Activated T-helper 1 cell treated with anti-CD3 and anti-CD28 coated beads, Interleukin-12 subunit alpha, Interleukin-12 subunit beta, Interleukin-2, Interleukin-4 antibody, amounts not matched to agents 30 ng/mL and 10 ng/mL and 1 ng/mL, durations not matched to agents 14 hours and 24 hours and 36 hours (primary cell): ENCODE measurements around the gene SLC13A5. TPM values are rescaled to one million over a fixed set of nuclear protein-coding genes. Genes with fewer than 3 reads are reported as not detected.

Source experiments
- DNase-seq: peaks from one replicate; pipeline ENCODE4 v3.0.0; 2021; ENCODE audit warnings: low spot score
- H3K27ac Mint-ChIP-seq: one replicate; pipeline ENCODE4 v1.8.0; 2021; ENCODE audit warnings: mild to moderate bottlenecking, mixed read lengths
- H3K27me3 Mint-ChIP-seq: one replicate; pipeline ENCODE4 v1.8.0; 2022; ENCODE audit warnings: mild to moderate bottlenecking, moderate library complexity, mixed read lengths; ENCODE audit not compliant: insufficient read depth
- H3K36me3 Mint-ChIP-seq: one replicate; pipeline ENCODE4 v1.8.0; 2021; ENCODE audit warnings: low read depth, mixed read lengths
- H3K4me1 Mint-ChIP-seq: one replicate; pipeline ENCODE4 v1.8.0; 2021; ENCODE audit warnings: low read depth, mixed read lengths
- H3K4me3 Mint-ChIP-seq: one replicate; pipeline ENCODE4 v1.8.0; 2021; ENCODE audit warnings: mild to moderate bottlenecking, moderate library complexity, mixed read lengths
- H3K9me3 Mint-ChIP-seq: one replicate; pipeline ENCODE4 v1.8.0; 2021; ENCODE audit warnings: mixed read lengths
- intact Hi-C: fragments of 100-400 bp; cut with micrococcal nuclease; formaldehyde crosslinking; loops from one replicate; pipeline ENCODE4 v1.15.1; 2024
- total RNA-seq: library from RNA; stranded (reverse); gene quantifications from 2 replicates; pipeline ENCODE4 v1.2.3, GENCODE V29; 2022

SLC13A5 gene
- total RNA-seq, 1 donor from 2014 or later = not detected

GRCh38 chr17:6729531-6729930 is 16.4 kb upstream of the SLC13A5 start:
- Mint-ChIP-seq H3K27ac (no peak overlapping the region), H3K36me3 (no peaks in the 10 kb centered on the region), H3K4me3 (no peak overlapping the region), H3K9me3 (no peaks in the 10 kb centered on the region), H3K27me3 (peaks cover 15% of the 10 kb centered on the region), H3K4me1 (no peaks in the 10 kb centered on the region)
- no peak for DNase-seq
- intact Hi-C loops = no loop called here

- DNase-seq = no peak
- Mint-ChIP-seq H3K27ac (no peak overlapping the region), H3K4me1 (no peaks in the 10 kb centered on the region), H3K9me3 (no peaks in the 10 kb centered on the region), H3K4me3 (no peak overlapping the region), H3K27me3 (peaks cover 18% of the 10 kb centered on the region), H3K36me3 (no peaks in the 10 kb centered on the region)
- intact Hi-C loops = no loop called here
These were observed 10.8 kb upstream of the SLC13A5 start for GRCh38 chr17:6724009-6724408.

GRCh38 chr17:6721744-6722143 is 8.6 kb upstream of the SLC13A5 start:
- H3K4me3 Mint-ChIP-seq = no peak overlapping the region
- no peak overlapping the region for H3K27ac Mint-ChIP-seq
- H3K9me3 Mint-ChIP-seq = no peaks in the 10 kb centered on the region
- H3K27me3 Mint-ChIP-seq = peaks cover 20% of the 10 kb centered on the region
- no peaks in the 10 kb centered on the region for H3K36me3 Mint-ChIP-seq
- no peaks in the 10 kb centered on the region for H3K4me1 Mint-ChIP-seq
- intact Hi-C loops = no loop called here
- no peak for DNase-seq

- Mint-ChIP-seq H3K4me3 (no peak overlapping the region), H3K36me3 (peaks cover 3% of the 10 kb centered on the region), H3K27me3 (peaks cover 48% of the 10 kb centered on the region), H3K9me3 (no peaks in the 10 kb centered on the region), H3K4me1 (no peaks in the 10 kb centered on the region), H3K27ac (no peak overlapping the region)
- no peak for DNase-seq
- intact Hi-C loops = no loop called here
These were observed 3.6 kb upstream of the SLC13A5 start for GRCh38 chr17:6716736-6717135.

GRCh38 chr17:6714315-6714874 is 1.2 kb upstream of the SLC13A5 start:
- peaks cover 3% of the 10 kb centered on the region for H3K36me3 Mint-ChIP-seq
- intact Hi-C loops = no loop called here
- H3K27ac Mint-ChIP-seq = no peak overlapping the region
- no peaks in the 10 kb centered on the region for H3K9me3 Mint-ChIP-seq
- H3K4me1 Mint-ChIP-seq = no peaks in the 10 kb centered on the region
- no peak for DNase-seq
- H3K27me3 Mint-ChIP-seq = peaks cover 55% of the 10 kb centered on the region
- peak overlapping the region; percentile 16 for H3K4me3 Mint-ChIP-seq

- H3K9me3 Mint-ChIP-seq = no peaks in the 10 kb centered on the region
- intact Hi-C loops = no loop called here
- H3K4me1 Mint-ChIP-seq = no peaks in the 10 kb centered on the region
- H3K4me3 Mint-ChIP-seq = no peak overlapping the region
- DNase-seq = no peak
- H3K27ac Mint-ChIP-seq = no peak overlapping the region
- peaks cover 56% of the 10 kb centered on the region for H3K27me3 Mint-ChIP-seq
- H3K36me3 Mint-ChIP-seq = peaks cover 3% of the 10 kb centered on the region
These were observed 726 bp upstream of the SLC13A5 start for GRCh38 chr17:6713918-6714271.

- peak overlapping the region; percentile 24 for H3K4me3 Mint-ChIP-seq
- H3K36me3 Mint-ChIP-seq = peaks cover 3% of the 10 kb centered on the region
These were observed 377 bp downstream of the SLC13A5 start for GRCh38 chr17:6712854-6713129.

GRCh38 chr17:6712058-6712853 is 913 bp downstream of the SLC13A5 start:
- no peaks in the 10 kb centered on the region for H3K4me1 Mint-ChIP-seq
- H3K27ac Mint-ChIP-seq = no peak overlapping the region
- no peak for DNase-seq
- peaks cover 3% of the 10 kb centered on the region for H3K36me3 Mint-ChIP-seq
- intact Hi-C loops = no loop called here
- H3K27me3 Mint-ChIP-seq = peaks cover 54% of the 10 kb centered on the region
- no peaks in the 10 kb centered on the region for H3K9me3 Mint-ChIP-seq
- no peak overlapping the region for H3K4me3 Mint-ChIP-seq

More at GRCh38 chr17:6712854-6713129, 377 bp downstream of the SLC13A5 start:
- Mint-ChIP-seq H3K27me3 (peaks cover 57% of the 10 kb centered on the region), H3K4me1 (no peaks in the 10 kb centered on the region), H3K27ac (no peak overlapping the region), H3K9me3 (no peaks in the 10 kb centered on the region)
- intact Hi-C loops = no loop called here
- no peak for DNase-seq

GRCh38 chr17:6711681-6712057 is 1.5 kb downstream of the SLC13A5 start:
- no peak for DNase-seq
- intact Hi-C loops = no loop called here
- Mint-ChIP-seq H3K4me1 (no peaks in the 10 kb centered on the region), H3K9me3 (no peaks in the 10 kb centered on the region), H3K36me3 (peaks cover 3% of the 10 kb centered on the region), H3K27ac (no peak overlapping the region), H3K27me3 (peaks cover 52% of the 10 kb centered on the region), H3K4me3 (no peak overlapping the region)

GRCh38 chr17:6711081-6711674 is 2.0 kb downstream of the SLC13A5 start:
- peaks cover 3% of the 10 kb centered on the region for H3K36me3 Mint-ChIP-seq
- no peaks in the 10 kb centered on the region for H3K9me3 Mint-ChIP-seq
- no peaks in the 10 kb centered on the region for H3K4me1 Mint-ChIP-seq
- H3K4me3 Mint-ChIP-seq = no peak overlapping the region
- no peak for DNase-seq
- H3K27me3 Mint-ChIP-seq = peaks cover 51% of the 10 kb centered on the region
- intact Hi-C loops = no loop called here
- no peak overlapping the region for H3K27ac Mint-ChIP-seq

GRCh38 chr17:6710317-6710716 is 2.9 kb downstream of the SLC13A5 start:
- Mint-ChIP-seq H3K4me3 (no peak overlapping the region), H3K27ac (no peak overlapping the region), H3K27me3 (peaks cover 44% of the 10 kb centered on the region)

GRCh38 chr17:6708357-6708961 is 4.7 kb downstream of the SLC13A5 start:
- no peaks in the 10 kb centered on the region for H3K9me3 Mint-ChIP-seq
- no peaks in the 10 kb centered on the region for H3K4me1 Mint-ChIP-seq
- H3K36me3 Mint-ChIP-seq = no peaks in the 10 kb centered on the region
- H3K4me3 Mint-ChIP-seq = no peak overlapping the region
- DNase-seq = no peak
- intact Hi-C loops = no loop called here
- H3K27me3 Mint-ChIP-seq = peaks cover 31% of the 10 kb centered on the region
- H3K27ac Mint-ChIP-seq = no peak overlapping the region

More at GRCh38 chr17:6710317-6710716, 2.9 kb downstream of the SLC13A5 start:
- Mint-ChIP-seq H3K9me3 (no peaks in the 10 kb centered on the region), H3K36me3 (peaks cover 3% of the 10 kb centered on the region), H3K4me1 (no peaks in the 10 kb centered on the region)
- intact Hi-C loops = no loop called here
- no peak for DNase-seq

- H3K4me1 Mint-ChIP-seq = no peaks in the 10 kb centered on the region
- H3K36me3 Mint-ChIP-seq = no peaks in the 10 kb centered on the region
- peaks cover 23% of the 10 kb centered on the region for H3K27me3 Mint-ChIP-seq
- no peak overlapping the region for H3K4me3 Mint-ChIP-seq
- DNase-seq = no peak
- intact Hi-C loops = no loop called here
- no peaks in the 10 kb centered on the region for H3K9me3 Mint-ChIP-seq
- no peak overlapping the region for H3K27ac Mint-ChIP-seq
These were observed 6.2 kb downstream of the SLC13A5 start for GRCh38 chr17:6706996-6707395.
